Upper lobe of right lung (tissue), 1 donor: Measurements from ENCODE around the gene TTC7B. TPM values are rescaled to one million over a fixed set of nuclear protein-coding genes. Genes with fewer than 3 reads are reported as not detected.

Source experiments
- ATAC-seq: fragments of 200-7000 bp; cut with Tn5 transposase; one replicate; pipeline ENCODE4 v1.9.1; 2020; ENCODE audit warnings: mild to moderate bottlenecking, moderate library complexity
- DNase-seq: peaks from one replicate; pipeline ENCODE4 v3.0.0-alpha.2; 2020
- H3K27ac ChIP-seq: fragments of 200-600 bp; one replicate; pipeline ENCODE4 v1.8.0; 2022
- H3K27me3 ChIP-seq: fragments of 200-600 bp; one replicate; pipeline ENCODE4 v1.8.0; 2022; ENCODE audit warnings: mild to moderate bottlenecking
- H3K36me3 ChIP-seq: fragments of 200-600 bp; one replicate; pipeline ENCODE4 v1.8.0; 2022
- H3K4me1 ChIP-seq: fragments of 200-600 bp; one replicate; pipeline ENCODE4 v1.8.0; 2022
- H3K4me3 ChIP-seq: fragments of 200-600 bp; one replicate; pipeline ENCODE4 v1.8.0; 2022; ENCODE audit warnings: mild to moderate bottlenecking
- H3K9me3 ChIP-seq: fragments of 200-600 bp; one replicate; pipeline ENCODE4 v1.8.0; 2022
- intact Hi-C: fragments of 100-400 bp; cut with DNase I; formaldehyde crosslinking; loops from one replicate; pipeline ENCODE4 v1.11.0; 2022
- total RNA-seq: library from RNA; stranded (reverse); fragmentation: NEBNext Ultra II Directional; extraction: Animal tissue kit (Norgen Biotek cat#: 25700); gene quantifications from one replicate; pipeline ENCODE4 v1.2.1, GENCODE V29; 2021
- TF ChIP-seq, protein P1 (sequence below): fragments of 200-600 bp; IDR thresholded peaks from one replicate; pipeline ENCODE4 v1.8.0; 2022; ENCODE audit warnings: antibody characterized with exemption
- donor health status: DM: no; HTN: yes; CAD: no; lungs with severe emphysema.

Gene TTC7B
- total RNA-seq, 1 donor from 2014 or later = 41.5 TPM

DNA sequence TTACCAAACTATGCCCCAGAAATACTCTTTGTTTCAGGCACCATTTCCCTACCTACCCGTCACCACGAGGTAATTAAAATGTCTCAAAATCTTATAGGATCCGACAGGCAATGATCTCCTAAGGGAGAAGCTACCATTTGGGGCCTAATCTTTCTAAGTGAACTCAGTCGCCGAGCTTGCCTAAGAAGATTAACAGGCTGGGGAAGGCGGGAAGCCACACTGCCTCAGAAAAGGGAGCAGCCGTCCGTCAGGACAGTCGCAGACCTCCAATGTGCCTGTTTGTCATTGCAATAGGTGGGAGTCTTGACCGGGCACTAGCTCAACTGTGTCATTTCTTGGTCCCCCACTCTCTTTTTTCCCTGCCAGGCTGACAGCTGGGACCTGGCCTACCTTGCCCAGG lies 4.6 kb downstream of the TTC7B start:
- ATAC-seq (no peak), DNase-seq (no peak)
- Histone ChIP-seq H3K4me3 (no peak overlapping the region), H3K9me3 (no peaks in the 10 kb centered on the region), H3K4me1 (peaks cover 7% of the 10 kb centered on the region), H3K36me3 (no peaks in the 10 kb centered on the region), H3K27me3 (no peaks in the 10 kb centered on the region), H3K27ac (no peak overlapping the region)
- TF ChIP-seq, protein P1, sequence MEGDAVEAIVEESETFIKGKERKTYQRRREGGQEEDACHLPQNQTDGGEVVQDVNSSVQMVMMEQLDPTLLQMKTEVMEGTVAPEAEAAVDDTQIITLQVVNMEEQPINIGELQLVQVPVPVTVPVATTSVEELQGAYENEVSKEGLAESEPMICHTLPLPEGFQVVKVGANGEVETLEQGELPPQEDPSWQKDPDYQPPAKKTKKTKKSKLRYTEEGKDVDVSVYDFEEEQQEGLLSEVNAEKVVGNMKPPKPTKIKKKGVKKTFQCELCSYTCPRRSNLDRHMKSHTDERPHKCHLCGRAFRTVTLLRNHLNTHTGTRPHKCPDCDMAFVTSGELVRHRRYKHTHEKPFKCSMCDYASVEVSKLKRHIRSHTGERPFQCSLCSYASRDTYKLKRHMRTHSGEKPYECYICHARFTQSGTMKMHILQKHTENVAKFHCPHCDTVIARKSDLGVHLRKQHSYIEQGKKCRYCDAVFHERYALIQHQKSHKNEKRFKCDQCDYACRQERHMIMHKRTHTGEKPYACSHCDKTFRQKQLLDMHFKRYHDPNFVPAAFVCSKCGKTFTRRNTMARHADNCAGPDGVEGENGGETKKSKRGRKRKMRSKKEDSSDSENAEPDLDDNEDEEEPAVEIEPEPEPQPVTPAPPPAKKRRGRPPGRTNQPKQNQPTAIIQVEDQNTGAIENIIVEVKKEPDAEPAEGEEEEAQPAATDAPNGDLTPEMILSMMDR = no peak
- intact Hi-C loops = no loop called here

DNA sequence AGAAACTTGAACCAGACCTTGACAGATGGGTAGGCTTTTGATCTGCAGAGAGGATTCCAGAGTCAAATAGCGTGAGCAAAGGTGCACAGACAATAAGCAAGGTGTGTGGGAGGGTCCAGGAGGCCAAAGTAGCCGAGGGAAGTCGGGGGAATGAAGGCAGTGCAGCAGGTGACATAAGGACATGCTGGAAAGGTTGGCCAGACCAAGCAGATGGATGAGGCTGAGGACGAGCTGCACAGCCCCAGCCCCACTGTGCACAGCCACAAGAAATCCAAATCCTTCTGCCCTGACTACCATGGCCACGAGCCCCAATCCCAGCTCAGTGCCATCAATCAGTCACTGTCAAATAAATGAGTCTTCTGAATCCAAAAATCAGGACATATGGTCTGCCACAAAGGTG lies 5.4 kb downstream of the TTC7B start:
- Histone ChIP-seq H3K9me3 (no peaks in the 10 kb centered on the region), H3K4me1 (peaks cover 13% of the 10 kb centered on the region), H3K4me3 (no peak overlapping the region), H3K36me3 (no peaks in the 10 kb centered on the region), H3K27ac (no peak overlapping the region), H3K27me3 (no peaks in the 10 kb centered on the region)
- intact Hi-C loops = no loop called here
- DNase-seq (no peak), ATAC-seq (no peak)
- TF ChIP-seq, protein P1 = no peak

DNA sequence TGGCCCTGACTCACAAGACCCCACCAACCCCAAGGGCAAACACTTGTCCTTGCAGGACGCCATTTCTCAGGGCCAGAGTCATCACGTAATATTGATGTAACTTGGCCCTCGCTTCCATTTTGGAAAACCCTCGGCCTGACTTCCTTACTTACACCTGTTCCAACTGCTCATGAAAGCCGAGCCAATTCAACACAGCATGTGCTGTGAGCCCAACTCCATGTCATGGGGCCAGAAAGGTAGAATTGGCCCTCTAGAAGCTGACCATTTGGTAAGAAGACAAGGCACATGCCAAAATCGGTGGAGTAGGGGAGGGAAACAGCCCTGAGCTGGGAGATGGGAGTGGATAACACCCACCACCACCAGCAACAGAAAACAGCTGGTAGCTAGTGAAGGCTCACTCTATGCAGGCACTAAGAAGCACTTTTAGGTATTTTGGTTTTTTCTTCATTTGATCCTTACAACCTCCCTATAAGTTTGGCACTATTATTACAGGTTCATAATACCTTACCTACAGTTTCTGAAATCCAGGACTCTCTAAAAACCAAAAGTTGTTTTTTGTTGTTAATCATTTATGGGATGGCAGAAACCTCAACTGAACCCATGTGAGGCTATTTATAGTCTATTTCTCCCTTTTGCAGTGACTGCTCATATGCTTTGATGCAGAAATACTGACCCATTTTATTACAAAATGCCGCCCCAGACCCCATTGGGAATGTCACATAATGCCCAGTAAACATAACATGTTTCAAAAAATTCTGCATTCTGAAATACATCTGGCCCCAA lies 6.5 kb downstream of the TTC7B start:
- Histone ChIP-seq H3K27me3 (no peaks in the 10 kb centered on the region), H3K36me3 (no peaks in the 10 kb centered on the region), H3K27ac (no peak overlapping the region), H3K4me1 (peaks cover 12% of the 10 kb centered on the region), H3K9me3 (no peaks in the 10 kb centered on the region), H3K4me3 (no peak overlapping the region)
- ATAC-seq = no peak
- TF ChIP-seq, protein P1 = no peak
- intact Hi-C loops = no loop called here
- no peak for DNase-seq

DNA sequence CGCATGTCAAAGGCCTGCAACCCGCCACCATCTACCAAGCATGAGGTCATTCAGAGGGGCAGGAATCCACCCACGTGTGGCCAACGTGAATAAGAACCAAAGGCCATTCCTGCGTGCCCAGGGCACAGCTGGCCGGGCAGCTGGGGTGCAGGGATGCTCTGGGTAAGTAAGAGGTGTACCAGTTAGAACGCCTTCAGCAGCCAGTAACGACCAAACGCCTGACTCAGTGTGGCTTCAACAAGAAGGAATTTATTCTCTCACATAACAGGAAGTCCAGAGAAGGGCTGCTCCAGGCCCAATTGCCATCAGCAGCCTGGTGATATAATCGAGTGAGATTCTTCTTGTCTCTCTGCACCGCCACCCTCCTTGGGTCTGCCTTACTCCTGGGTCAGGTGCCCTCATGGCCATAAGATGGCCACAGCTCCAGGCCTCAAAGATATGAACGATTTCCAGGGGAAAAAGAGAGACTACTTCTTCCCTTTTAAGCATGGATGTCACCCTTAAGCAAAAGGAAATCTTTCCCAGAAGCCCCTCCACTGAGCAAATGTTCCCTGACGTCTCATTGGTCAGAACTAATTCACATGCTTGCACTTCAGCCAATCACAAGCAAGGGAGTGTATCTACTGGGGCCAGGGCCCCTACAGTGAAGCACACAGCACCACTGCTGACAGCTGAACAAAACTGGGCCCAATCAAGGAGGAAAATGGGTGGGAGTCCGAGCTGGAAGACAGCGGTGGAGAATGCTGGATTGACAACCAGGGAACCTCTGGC lies 7.3 kb downstream of the TTC7B start:
- no peaks in the 10 kb centered on the region for H3K9me3 ChIP-seq
- TF ChIP-seq, protein P1 = no peak
- H3K4me3 ChIP-seq = no peak overlapping the region
- DNase-seq (no peak), ATAC-seq (no peak)
- H3K27me3 ChIP-seq = no peaks in the 10 kb centered on the region
- intact Hi-C loops = no loop called here
- H3K4me1 ChIP-seq = peaks cover 11% of the 10 kb centered on the region
- no peaks in the 10 kb centered on the region for H3K36me3 ChIP-seq
- H3K27ac ChIP-seq = no peak overlapping the region

DNA sequence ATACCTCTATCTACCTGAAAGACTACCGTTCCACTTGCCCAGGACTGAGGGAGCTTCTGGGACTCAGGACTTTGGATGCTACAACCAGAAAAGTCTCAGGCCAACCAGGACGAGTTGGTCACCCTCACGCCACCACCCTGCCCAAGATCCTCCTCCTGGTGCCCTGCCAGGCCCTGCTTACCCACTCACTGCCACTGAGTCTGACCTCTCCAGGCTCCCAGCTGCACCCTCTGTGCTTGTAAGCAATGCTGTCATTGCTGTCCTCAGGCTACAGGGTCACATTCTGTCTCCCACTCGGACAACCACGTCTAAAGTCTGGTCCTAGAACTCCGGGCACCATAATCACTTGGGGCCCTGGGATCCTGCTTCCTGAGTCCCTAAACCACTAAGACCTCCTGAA lies 9.2 kb downstream of the TTC7B start:
- no peaks in the 10 kb centered on the region for H3K36me3 ChIP-seq
- H3K27ac ChIP-seq = no peak overlapping the region
- no peaks in the 10 kb centered on the region for H3K27me3 ChIP-seq
- intact Hi-C loops = no loop called here
- no peaks in the 10 kb centered on the region for H3K9me3 ChIP-seq
- peaks cover 11% of the 10 kb centered on the region for H3K4me1 ChIP-seq
- TF ChIP-seq, protein P1 = no peak
- H3K4me3 ChIP-seq = no peak overlapping the region
- ATAC-seq = no peak
- no peak for DNase-seq
